HepG2 (cell line): ENCODE results near the gene CSNK1D. TPM values are rescaled to one million over a fixed set of nuclear protein-coding genes. Genes with fewer than 3 reads are reported as not detected.
A peak's percentile ranks its signal among the peaks of the same experiment; 100 is the strongest.

ENCODE experiments used
- AKAP8 ChIP-seq: sonication (generic); formaldehyde crosslinking; IDR thresholded peaks from 2 replicates; pipeline ENCODE4 v1.5.1; 2020; ENCODE audit warnings: mild to moderate bottlenecking, missing genetic modification reagents
- HNRNPLL ChIP-seq: fragments of 200-400 bp; formaldehyde crosslinking; IDR thresholded peaks from 2 replicates; pipeline ENCODE4 v1.6.1; 2017; ENCODE audit warnings: mild to moderate bottlenecking, low read depth, low read length; ENCODE audit not compliant: poor library complexity, severe bottlenecking
- KDM5B ChIP-seq: sonication (generic); formaldehyde crosslinking; IDR thresholded peaks from 2 replicates; pipeline ENCODE4 v1.4.0; 2020; ENCODE audit warnings: missing genetic modification reagents, mild to moderate bottlenecking, borderline replicate concordance
- MBNL3 ChIP-seq: fragments of 250-450 bp; sonication (Bioruptor Pico); conservative IDR thresholded peaks from 2 replicates; pipeline ENCODE4 v1.8.0; 2022; ENCODE audit warnings: mild to moderate bottlenecking, inconsistent platforms
- NR0B2 ChIP-seq: sonication (generic); formaldehyde crosslinking; IDR thresholded peaks from 2 replicates; pipeline ENCODE4 v1.4.0; 2020; ENCODE audit warnings: mild to moderate bottlenecking, missing genetic modification reagents
- PCBP1 ChIP-seq: fragments of 200-400 bp; formaldehyde crosslinking; IDR thresholded peaks from 2 replicates; pipeline ENCODE4 v1.6.1; 2017; ENCODE audit warnings: mild to moderate bottlenecking, low read depth, low read length, borderline replicate concordance
- PITX1 ChIP-seq: sonication (generic); formaldehyde crosslinking; IDR thresholded peaks from 2 replicates; pipeline ENCODE4 v1.5.1; 2020; ENCODE audit warnings: mild to moderate bottlenecking, missing genetic modification reagents
- POLR2AphosphoS2 ChIP-seq: IDR thresholded peaks from 2 replicates; pipeline ENCODE4 v1.6.1; 2011; ENCODE audit warnings: low read depth, low read length, improper control_type of control experiment
- PRDM10 ChIP-seq: sonication (generic); formaldehyde crosslinking; IDR thresholded peaks from 2 replicates; pipeline ENCODE4 v1.4.0; 2020; ENCODE audit warnings: low read depth, missing genetic modification reagents
- SIN3B ChIP-seq: fragments of 150-350 bp; IDR thresholded peaks from 2 replicates; pipeline ENCODE4 v1.6.1; 2014; ENCODE audit warnings: low read length
- XBP1 ChIP-seq: sonication (generic); formaldehyde crosslinking; IDR thresholded peaks from 2 replicates; pipeline ENCODE4 v1.5.0; 2020; ENCODE audit warnings: missing genetic modification reagents
- ZKSCAN1 ChIP-seq: fragments of 150-350 bp; IDR thresholded peaks from 2 replicates; pipeline ENCODE4 v1.6.1; 2014; ENCODE audit warnings: low read length
- ZNF292 ChIP-seq: sonication (generic); formaldehyde crosslinking; IDR thresholded peaks from 2 replicates; pipeline ENCODE4 v1.8.1; 2022; ENCODE audit warnings: mild to moderate bottlenecking, low read depth, missing genetic modification reagents, borderline replicate concordance
- ZNF329 ChIP-seq: sonication (generic); formaldehyde crosslinking; IDR thresholded peaks from 2 replicates; pipeline ENCODE4 v1.9.0; 2021; ENCODE audit warnings: low read depth, mild to moderate bottlenecking, missing genetic modification reagents
- ZNF383 ChIP-seq: sonication (generic); formaldehyde crosslinking; IDR thresholded peaks from 2 replicates; pipeline ENCODE4 v1.4.0; 2020; ENCODE audit warnings: missing genetic modification reagents, mild to moderate bottlenecking, borderline replicate concordance
- ZNF646 ChIP-seq: sonication (generic); formaldehyde crosslinking; IDR thresholded peaks from 2 replicates; pipeline ENCODE4 v1.9.0; 2021; ENCODE audit warnings: mild to moderate bottlenecking, missing genetic modification reagents
- ZSCAN31 ChIP-seq: sonication (generic); formaldehyde crosslinking; IDR thresholded peaks from 2 replicates; pipeline ENCODE4 v1.5.0; 2020; ENCODE audit warnings: low read depth, mild to moderate bottlenecking, missing genetic modification reagents
- polyA plus RNA-seq, 8 experiments: library from polyadenylated mRNA; depleted of rRNA in 3 of 8; stranded (reverse) in 7 of 8; unstranded in 1 of 8; fragments of >200 nt; fragmentation: Illumina TruSeq in 4 of 8; extraction: Trizol in 4 of 8; gene quantifications; 2 replicates each; pipeline versions ENCODE4 v1.2.1 to v1.2.3, GENCODE V29; 2011 to 2016; ENCODE audit warnings: low read depth in 4 of 8, missing spikeins in 1 of 8, mixed read lengths in 1 of 8; ENCODE audit not compliant: insufficient read depth in 1 of 8
- total RNA-seq, 5 experiments: library from RNA; depleted of rRNA; stranded (reverse); fragments of >200 nt; fragmentation: Illumina TruSeq; extraction: Trizol; gene quantifications; 2 replicates each; pipeline ENCODE4 v1.2.3, GENCODE V29; 2016; ENCODE audit warnings: low read depth in 1 of 5
- TF ChIP-seq, protein P1 (sequence below): sonication (generic); formaldehyde crosslinking; IDR thresholded peaks from 2 replicates; pipeline ENCODE4 v1.8.1; 2023; ENCODE audit warnings: mild to moderate bottlenecking, inconsistent platforms, moderate library complexity, missing genetic modification reagents, borderline replicate concordance

Gene CSNK1D
- total and polyA plus RNA-seq, 2 of the 13 experiments (the other 11 are each of a cell fraction or from before 2014, with no cell fraction given), result 31.5 to 128 TPM

- TF ChIP-seq ZNF383 (0 out of 2 replicates have a peak, but pooled peaks have one; percentile 59), ZNF292 (CRISPR knock-in tag) (peak; percentile 84), HNRNPLL (no peak), PCBP1 (no peak), MBNL3 (CRISPR knock-in tag) (no peak), POLR2AphosphoS2 (no peak), ZSCAN31 (CRISPR knock-in tag) (peak; percentile 55; the same call in 1 of the 2 replicates), PITX1 (peak; percentile 81), NR0B2 (no peak; the same call in 1 of the 2 replicates), KDM5B (peak; percentile 19), AKAP8 (CRISPR knock-in tag) (peak; percentile 99), ZNF646 (CRISPR knock-in tag) (no peak), SIN3B (no peak), XBP1 (CRISPR knock-in tag) (no peak), ZKSCAN1 (no peak), ZNF329 (CRISPR knock-in tag) (peak; percentile 78; the same call in 1 of the 2 replicates), PRDM10 (CRISPR knock-in tag) (no peak)
- TF ChIP-seq, protein P1, sequence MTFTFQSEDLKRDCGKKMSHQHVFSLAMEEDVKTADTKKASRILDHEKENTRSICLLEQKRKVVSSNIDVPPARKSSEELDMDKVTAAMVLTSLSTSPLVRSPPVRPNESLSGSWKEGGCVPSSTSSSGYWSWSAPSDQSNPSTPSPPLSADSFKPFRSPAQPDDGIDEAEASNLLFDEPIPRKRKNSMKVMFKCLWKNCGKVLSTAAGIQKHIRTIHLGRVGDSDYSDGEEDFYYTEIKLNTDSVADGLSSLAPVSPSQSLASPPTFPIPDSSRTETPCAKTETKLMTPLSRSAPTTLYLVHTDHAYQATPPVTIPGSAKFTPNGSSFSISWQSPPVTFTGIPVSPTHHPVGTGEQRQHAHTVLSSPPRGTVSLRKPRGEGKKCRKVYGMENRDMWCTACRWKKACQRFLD (CRISPR knock-in tag), result 0 out of 2 replicates have a peak, but pooled peaks have one; percentile 73
These were observed 33.5 kb downstream of the CSNK1D start (continued) for GRCh38 chr17:82239926-82240505.
